IPS-NIHi7 (cell line): ENCODE data around the gene RNPC3.
"Not testable (repeated sequence)": the region's sequence is repeated elsewhere in the genome, so short reads cannot be mapped to it uniquely, and the experiment has no call there.

Experiments used
- DNase-seq: peaks from one replicate; pipeline ENCODE4 v3.0.0; 2012; ENCODE audit warnings: mixed read lengths; ENCODE audit errors: extremely low spot score

RNPC3 gene

GRCh38 chr1:103560427-103560826 lies 34.9 kb downstream of the RNPC3 start:
- no peak for DNase-seq

- not testable (repeated sequence) for DNase-seq
Measured at GRCh38 chr1:103561124-103561523, 35.6 kb downstream of the RNPC3 start.

- DNase-seq = no peak
Measured at GRCh38 chr1:103561643-103562395, 36.3 kb downstream of the RNPC3 start.

- DNase-seq = no peak
Measured at GRCh38 chr1:103563056-103563455, 37.6 kb downstream of the RNPC3 start.

GRCh38 chr1:103569493-103569892 lies 44.0 kb downstream of the RNPC3 start:
- DNase-seq = no peak

GRCh38 chr1:103571289-103571688 lies 45.8 kb downstream of the RNPC3 start, which contains the start of gene AMY2B:
Gene AMY2B (plus strand): TSS chr1:103571589. CDS start chr1:103571603, 14 bp downstream.
- DNase-seq = not testable (repeated sequence)

GRCh38 chr1:103576065-103576464 lies 50.6 kb downstream of the RNPC3 start:
- no peak for DNase-seq

- not testable (repeated sequence) for DNase-seq
Measured at GRCh38 chr1:103576784-103577183, 51.3 kb downstream of the RNPC3 start.

- DNase-seq = no peak
Measured at GRCh38 chr1:103582464-103582863, 57.0 kb downstream of the RNPC3 start.

- DNase-seq = no peak
Measured at GRCh38 chr1:103583887-103584286, 58.4 kb downstream of the RNPC3 start.

GRCh38 chr1:103584537-103584936 lies 59.0 kb downstream of the RNPC3 start:
- no peak for DNase-seq

- DNase-seq = not testable (repeated sequence)
Measured at GRCh38 chr1:103602740-103603139, 77.2 kb downstream of the RNPC3 start.
